Mesothelial cell of epicardium (in vitro differentiated cells): ENCODE measurements around the gene UCN2. TPM values are rescaled to one million over a fixed set of nuclear protein-coding genes. Genes with fewer than 3 reads are reported as not detected.

ENCODE experiments used
- DNase-seq, 2 experiments: peaks; one replicate each; pipeline ENCODE4 v3.0.0; 2021; ENCODE audit warnings: low spot score in 2 of 2; ENCODE audit not compliant: unreplicated experiment in 2 of 2
- H3K27ac Mint-ChIP-seq: 2 replicates; pipeline ENCODE4 v1.8.0; 2021; ENCODE audit warnings: mixed read lengths
- H3K27me3 Mint-ChIP-seq: 2 replicates; pipeline ENCODE4 v1.8.0; 2021; ENCODE audit warnings: low read depth, mixed read lengths
- H3K36me3 Mint-ChIP-seq: 2 replicates; pipeline ENCODE4 v1.8.0; 2021; ENCODE audit warnings: mixed read lengths
- H3K4me1 Mint-ChIP-seq: 2 replicates; pipeline ENCODE4 v1.8.0; 2021; ENCODE audit warnings: mixed read lengths
- H3K4me3 Mint-ChIP-seq: 2 replicates; pipeline ENCODE4 v1.8.0; 2021; ENCODE audit warnings: mild to moderate bottlenecking, moderate library complexity, mixed read lengths
- H3K9me3 Mint-ChIP-seq: 2 replicates; pipeline ENCODE4 v1.8.0; 2021; ENCODE audit warnings: mixed read lengths
- total RNA-seq: library from RNA; stranded (reverse); gene quantifications from 3 replicates; pipeline ENCODE4 v1.2.1, GENCODE V29; 2021
- TF ChIP-seq, protein P1 (sequence below): fragments of 200-600 bp; sonication (generic); IDR thresholded peaks from one replicate; pipeline ENCODE4 v1.5.0; 2021; ENCODE audit warnings: antibody characterized with exemption; ENCODE audit not compliant: unreplicated experiment

Gene UCN2
- total RNA-seq, 1 donor from 2014 or later = 0.60 TPM

DNA sequence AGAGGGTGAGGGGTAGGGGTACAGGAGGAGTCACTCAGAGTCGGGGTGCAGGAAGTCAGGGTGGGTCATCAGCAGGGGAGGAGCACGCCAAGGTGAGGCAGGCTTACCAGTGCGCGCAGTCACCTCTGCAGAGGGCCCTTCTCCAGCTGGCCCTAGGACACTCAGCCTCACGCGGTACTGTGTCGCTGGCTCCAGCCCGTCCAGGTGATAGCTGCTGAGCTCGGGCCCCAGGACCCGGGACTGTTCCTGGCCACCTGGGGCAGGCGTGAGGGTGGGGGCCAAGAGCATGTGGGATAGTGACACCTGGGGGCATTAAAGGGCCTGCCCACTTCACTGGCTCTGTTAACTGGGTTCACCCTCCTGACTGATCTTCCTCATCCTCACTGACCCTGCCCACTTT lies 24.1 kb upstream of the UCN2 start:
- Mint-ChIP-seq H3K4me3 (no peak overlapping the region), H3K36me3 (no peaks in the 10 kb centered on the region), H3K4me1 (no peaks in the 10 kb centered on the region), H3K9me3 (no peaks in the 10 kb centered on the region), H3K27me3 (no peaks in the 10 kb centered on the region), H3K27ac (no peak overlapping the region)
- no peak for DNase-seq
- TF ChIP-seq, protein P1, sequence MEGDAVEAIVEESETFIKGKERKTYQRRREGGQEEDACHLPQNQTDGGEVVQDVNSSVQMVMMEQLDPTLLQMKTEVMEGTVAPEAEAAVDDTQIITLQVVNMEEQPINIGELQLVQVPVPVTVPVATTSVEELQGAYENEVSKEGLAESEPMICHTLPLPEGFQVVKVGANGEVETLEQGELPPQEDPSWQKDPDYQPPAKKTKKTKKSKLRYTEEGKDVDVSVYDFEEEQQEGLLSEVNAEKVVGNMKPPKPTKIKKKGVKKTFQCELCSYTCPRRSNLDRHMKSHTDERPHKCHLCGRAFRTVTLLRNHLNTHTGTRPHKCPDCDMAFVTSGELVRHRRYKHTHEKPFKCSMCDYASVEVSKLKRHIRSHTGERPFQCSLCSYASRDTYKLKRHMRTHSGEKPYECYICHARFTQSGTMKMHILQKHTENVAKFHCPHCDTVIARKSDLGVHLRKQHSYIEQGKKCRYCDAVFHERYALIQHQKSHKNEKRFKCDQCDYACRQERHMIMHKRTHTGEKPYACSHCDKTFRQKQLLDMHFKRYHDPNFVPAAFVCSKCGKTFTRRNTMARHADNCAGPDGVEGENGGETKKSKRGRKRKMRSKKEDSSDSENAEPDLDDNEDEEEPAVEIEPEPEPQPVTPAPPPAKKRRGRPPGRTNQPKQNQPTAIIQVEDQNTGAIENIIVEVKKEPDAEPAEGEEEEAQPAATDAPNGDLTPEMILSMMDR = no peak

DNA sequence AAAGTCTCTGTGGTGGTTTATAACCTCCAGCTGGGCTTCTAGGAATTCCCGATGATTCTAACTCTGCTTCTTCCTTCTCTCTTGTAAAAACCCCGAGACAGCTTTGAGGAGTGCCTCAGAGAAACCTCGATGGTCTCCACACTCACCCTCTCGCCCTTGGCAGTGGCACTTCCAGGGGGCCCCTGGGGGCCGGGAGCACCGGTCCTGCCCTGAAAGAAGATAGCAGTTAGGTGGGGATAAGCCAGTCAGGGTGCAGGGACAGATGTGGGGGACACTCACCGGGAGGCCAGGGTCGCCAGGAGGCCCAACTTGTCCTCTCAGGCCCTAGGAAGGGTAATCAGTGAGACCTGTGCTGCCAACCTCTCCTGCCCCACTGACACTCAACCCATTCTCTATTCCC lies 21.8 kb upstream of the UCN2 start:
- Mint-ChIP-seq H3K4me1 (no peaks in the 10 kb centered on the region), H3K9me3 (no peaks in the 10 kb centered on the region), H3K36me3 (no peaks in the 10 kb centered on the region), H3K27me3 (no peaks in the 10 kb centered on the region), H3K27ac (no peak overlapping the region), H3K4me3 (no peak overlapping the region)
- DNase-seq = no peak
- TF ChIP-seq, protein P1 = no peak

GRCh38 chr3:48584836-48585235 lies 21.3 kb upstream of the UCN2 start:
- TF ChIP-seq, protein P1 = no peak
- Mint-ChIP-seq H3K27ac (no peak overlapping the region), H3K9me3 (no peaks in the 10 kb centered on the region), H3K27me3 (no peaks in the 10 kb centered on the region), H3K36me3 (no peaks in the 10 kb centered on the region), H3K4me3 (no peak overlapping the region), H3K4me1 (no peaks in the 10 kb centered on the region)
- no peak for DNase-seq

DNA sequence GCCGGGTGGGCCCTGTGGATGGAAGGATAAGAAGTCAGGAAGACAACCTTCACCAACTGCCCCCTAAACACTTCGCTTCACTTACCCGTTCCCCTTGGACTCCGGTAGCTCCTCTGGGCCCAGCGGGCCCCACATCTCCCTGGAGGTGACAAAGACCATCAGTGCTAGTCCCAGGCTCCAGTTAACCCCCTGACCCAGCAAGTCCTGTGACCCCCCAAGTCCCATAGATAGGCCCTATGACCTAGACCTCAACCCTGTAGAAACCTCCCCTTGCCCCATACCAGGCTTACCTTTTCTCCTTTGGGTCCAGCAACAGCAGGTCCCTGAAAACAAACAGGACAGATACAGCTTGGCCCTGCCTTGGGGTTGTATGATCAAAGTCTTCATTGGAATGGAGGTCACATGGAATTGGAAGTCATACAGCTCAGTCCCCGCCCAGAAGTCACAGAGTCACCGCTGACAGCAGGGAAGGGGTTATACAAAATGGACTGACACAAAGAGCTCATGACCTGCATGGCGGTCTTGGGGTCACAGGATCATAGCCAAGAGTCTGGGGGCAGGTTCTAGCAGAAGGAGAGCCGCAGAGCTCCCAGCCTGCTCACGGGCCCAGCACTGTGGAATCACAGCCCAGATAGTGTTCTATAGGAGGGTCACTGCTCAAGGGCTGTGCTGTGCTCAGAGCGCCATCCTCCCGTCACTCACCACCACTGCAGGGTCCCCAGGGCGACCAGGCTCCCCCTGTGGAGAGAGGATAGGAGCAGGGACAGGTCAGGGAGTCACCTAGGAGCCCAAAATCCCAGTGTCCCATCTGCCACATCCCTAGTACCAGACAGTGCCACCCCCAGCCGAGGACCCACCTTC lies 18.3 kb upstream of the UCN2 start:
- no peaks in the 10 kb centered on the region for H3K27me3 Mint-ChIP-seq
- H3K4me1 Mint-ChIP-seq = no peaks in the 10 kb centered on the region
- no peak overlapping the region for H3K4me3 Mint-ChIP-seq
- H3K9me3 Mint-ChIP-seq = no peaks in the 10 kb centered on the region
- TF ChIP-seq, protein P1 = no peak
- no peaks in the 10 kb centered on the region for H3K36me3 Mint-ChIP-seq
- no peak for DNase-seq
- H3K27ac Mint-ChIP-seq = no peak overlapping the region

DNA sequence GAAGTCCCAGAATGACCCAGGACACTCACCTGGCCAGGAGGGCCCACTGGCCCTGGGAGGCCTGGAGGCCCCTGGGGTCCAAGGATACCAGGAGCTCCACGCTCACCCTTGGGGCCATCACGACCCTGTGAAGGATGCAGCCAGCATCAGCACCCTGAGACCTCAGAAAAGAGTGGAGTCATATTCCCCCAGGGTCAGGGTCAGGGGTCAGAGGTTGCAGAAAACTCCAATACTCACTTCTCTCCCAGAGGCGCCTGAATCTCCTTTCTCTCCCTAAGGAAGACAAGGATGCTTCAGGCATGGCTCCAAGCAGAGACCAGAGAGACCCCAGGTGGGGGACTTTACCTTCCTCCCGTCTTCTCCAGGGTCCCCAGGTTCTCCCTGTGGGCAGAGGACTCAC lies 13.1 kb upstream of the UCN2 start:
- no peak for DNase-seq
- no peaks in the 10 kb centered on the region for H3K27me3 Mint-ChIP-seq
- H3K27ac Mint-ChIP-seq = no peak overlapping the region
- TF ChIP-seq, protein P1 = no peak
- no peaks in the 10 kb centered on the region for H3K4me1 Mint-ChIP-seq
- no peaks in the 10 kb centered on the region for H3K9me3 Mint-ChIP-seq
- no peak overlapping the region for H3K4me3 Mint-ChIP-seq
- H3K36me3 Mint-ChIP-seq = no peaks in the 10 kb centered on the region

- no peak for DNase-seq
- no peak overlapping the region for H3K27ac Mint-ChIP-seq
- no peak overlapping the region for H3K4me3 Mint-ChIP-seq
- H3K4me1 Mint-ChIP-seq = no peaks in the 10 kb centered on the region
- no peaks in the 10 kb centered on the region for H3K36me3 Mint-ChIP-seq
- H3K27me3 Mint-ChIP-seq = no peaks in the 10 kb centered on the region
- H3K9me3 Mint-ChIP-seq = no peaks in the 10 kb centered on the region
- TF ChIP-seq, protein P1 = no peak
Measured at GRCh38 chr3:48575366-48575765, 11.8 kb upstream of the UCN2 start.
